Measurements from ENCODE around the gene EXOC6B.

The EXOC6B gene

GRCh38 chr2:72821118-72821517, 4.7 kb downstream of the EXOC6B start:
- ATAC-seq (replicated peaks), result no peak
- Mint-ChIP-seq H3K4me3 (no peak overlapping the region), H3K4me1 (peaks cover 21 to 31% of the 10 kb centered on the region in 2 donors)

GRCh38 chr2:72819501-72819900, 6.3 kb downstream of the EXOC6B start:
- DNase-seq (no peak), ATAC-seq (replicated peaks) (no peak)
- Mint-ChIP-seq H3K4me3 (no peak overlapping the region), H3K4me1 (peaks cover 10 to 20% of the 10 kb centered on the region in 2 donors), H3K27ac (no peak overlapping the region), H3K36me3 (peaks cover 4 to 9% of the 10 kb centered on the region in 2 donors), H3K9me3 (peaks cover 0 to 2% of the 10 kb centered on the region in 2 donors), H3K27me3 (no peaks in the 10 kb centered on the region)

More at GRCh38 chr2:72821118-72821517, 4.7 kb downstream of the EXOC6B start:
- no peak for DNase-seq
- peaks cover 0 to 2% of the 10 kb centered on the region in 2 donors for H3K9me3 Mint-ChIP-seq
- peaks cover 2 to 4% of the 10 kb centered on the region in 2 donors for H3K27me3 Mint-ChIP-seq
- H3K36me3 Mint-ChIP-seq, result peaks cover 8 to 10% of the 10 kb centered on the region in 2 donors
- H3K27ac Mint-ChIP-seq, result no peak overlapping the region

DNA sequence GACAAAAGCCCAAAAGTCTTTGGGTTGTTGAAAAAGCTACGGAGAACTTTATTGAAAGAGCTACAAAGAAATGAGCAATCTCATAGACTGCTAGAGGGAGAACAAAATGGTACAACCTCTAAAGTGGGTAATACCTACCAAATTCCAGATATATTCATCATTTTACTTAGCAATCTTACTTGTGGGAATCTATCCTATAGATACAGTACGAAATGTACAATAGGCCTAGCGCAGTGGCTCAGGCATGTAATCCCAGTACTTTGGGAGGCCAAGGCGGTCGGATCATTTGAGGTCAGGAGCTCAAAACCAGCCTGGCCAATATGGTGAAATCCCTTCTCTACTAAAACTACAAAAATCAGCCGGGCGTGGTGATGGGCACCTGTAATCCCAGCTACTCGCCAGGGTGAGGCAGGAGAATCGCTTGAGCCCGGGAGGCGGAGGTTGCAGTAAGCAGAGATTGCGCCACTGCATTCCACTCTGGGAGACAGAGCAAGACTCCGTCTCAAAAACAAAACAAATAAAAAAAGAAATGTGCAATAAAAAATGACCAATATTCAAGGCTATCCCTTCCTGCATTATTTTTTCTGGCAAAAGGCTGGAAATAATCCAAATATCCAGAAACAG, 10.1 kb downstream of the EXOC6B start:
- H3K9me3 Mint-ChIP-seq, result no peaks in the 10 kb centered on the region
- DNase-seq, result no peak

GRCh38 chr2:72813841-72814240, 12.0 kb downstream of the EXOC6B start:
- DNase-seq (no peak), ATAC-seq (replicated peaks) (no peak)
- Mint-ChIP-seq H3K4me3 (no peak overlapping the region), H3K36me3 (peaks cover 17% of the 10 kb centered on the region in 2 donors), H3K27ac (no peak overlapping the region), H3K9me3 (peaks cover 8 to 11% of the 10 kb centered on the region in 2 donors), H3K4me1 (no peaks in the 10 kb centered on the region), H3K27me3 (no peaks in the 10 kb centered on the region)

More for the DNA sequence above, 10.1 kb downstream of the EXOC6B start:
- Mint-ChIP-seq H3K27me3 (no peaks in the 10 kb centered on the region), H3K36me3 (peaks cover 0 to 4% of the 10 kb centered on the region in 2 donors), H3K4me1 (no peaks in the 10 kb centered on the region), H3K27ac (no peak overlapping the region), H3K4me3 (no peak overlapping the region)
- no peak for ATAC-seq (replicated peaks)

DNA sequence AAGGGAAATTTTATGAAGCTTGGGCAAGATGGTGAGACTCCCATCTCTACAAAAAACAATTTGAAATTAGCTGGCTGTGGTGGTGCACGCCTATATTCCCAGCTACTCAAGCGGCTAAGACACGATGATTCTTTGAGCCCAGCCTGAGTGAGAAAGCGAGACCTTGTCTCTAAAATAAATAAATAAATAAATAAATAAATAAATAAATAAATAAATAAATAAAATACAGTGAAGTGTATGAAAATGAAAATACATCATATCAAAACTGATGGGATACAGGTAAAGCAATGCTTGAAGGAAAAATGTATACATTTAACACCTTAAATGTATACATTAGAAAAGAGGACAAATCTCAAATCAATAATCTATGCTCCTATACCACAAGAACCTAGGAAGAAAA, 15.7 kb downstream of the EXOC6B start:
- no peaks in the 10 kb centered on the region for H3K27me3 Mint-ChIP-seq
- H3K9me3 Mint-ChIP-seq, result peaks cover 13 to 14% of the 10 kb centered on the region in 2 donors
- no peak overlapping the region for H3K27ac Mint-ChIP-seq
- DNase-seq, result no peak
- H3K36me3 Mint-ChIP-seq, result peaks cover 18 to 29% of the 10 kb centered on the region in 2 donors
- ATAC-seq (replicated peaks), result no peak
- H3K4me3 Mint-ChIP-seq, result no peak overlapping the region
- no peaks in the 10 kb centered on the region for H3K4me1 Mint-ChIP-seq

GRCh38 chr2:72809095-72809494, 16.7 kb downstream of the EXOC6B start:
- ATAC-seq (replicated peaks) (no peak), DNase-seq (no peak)
- H3K27ac Mint-ChIP-seq, result no peak overlapping the region
- no peak overlapping the region for H3K4me3 Mint-ChIP-seq
- H3K4me1 Mint-ChIP-seq, result no peaks in the 10 kb centered on the region
- H3K9me3 Mint-ChIP-seq, result peaks cover 13 to 14% of the 10 kb centered on the region in 2 donors
- H3K27me3 Mint-ChIP-seq, result no peaks in the 10 kb centered on the region
- H3K36me3 Mint-ChIP-seq, result peaks cover 18 to 29% of the 10 kb centered on the region in 2 donors

- Mint-ChIP-seq H3K27ac (no peak overlapping the region), H3K4me3 (no peak overlapping the region), H3K9me3 (peaks cover 13 to 14% of the 10 kb centered on the region in 2 donors), H3K36me3 (peaks cover 18 to 29% of the 10 kb centered on the region in 2 donors), H3K27me3 (no peaks in the 10 kb centered on the region), H3K4me1 (no peaks in the 10 kb centered on the region)
- DNase-seq (no peak), ATAC-seq (replicated peaks) (no peak)
These were observed 19.4 kb downstream of the EXOC6B start for GRCh38 chr2:72806280-72806945.

GRCh38 chr2:72803626-72804320, 22.1 kb downstream of the EXOC6B start:
- Mint-ChIP-seq H3K4me3 (no peak overlapping the region), H3K36me3 (peaks cover 4 to 10% of the 10 kb centered on the region in 2 donors), H3K27ac (no peak overlapping the region), H3K4me1 (no peaks in the 10 kb centered on the region), H3K27me3 (no peaks in the 10 kb centered on the region), H3K9me3 (peaks cover under 1 to 6% of the 10 kb centered on the region in 2 donors)
- DNase-seq (no peak), ATAC-seq (replicated peaks) (no peak)

DNA sequence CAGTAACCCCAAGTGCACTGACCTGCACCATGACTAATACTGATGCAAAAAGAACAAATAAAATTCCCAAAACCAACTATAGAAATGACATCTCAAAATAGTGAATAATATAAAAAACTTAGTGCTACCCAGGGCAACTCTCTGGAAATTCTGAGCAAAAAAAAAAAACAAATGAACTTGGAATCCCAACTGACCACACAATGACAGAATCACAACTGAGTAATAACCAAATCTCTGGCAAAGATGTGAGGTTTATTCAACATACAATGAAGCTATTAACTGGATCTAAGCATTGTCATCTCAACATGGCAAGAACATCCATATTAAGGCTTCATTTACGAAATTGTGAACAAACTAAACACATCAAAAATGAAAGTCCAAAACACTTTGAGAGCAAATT, 22.7 kb downstream of the EXOC6B start:
- ATAC-seq (replicated peaks) (no peak), DNase-seq (no peak)
- Mint-ChIP-seq H3K4me1 (no peaks in the 10 kb centered on the region), H3K27ac (no peak overlapping the region), H3K27me3 (no peaks in the 10 kb centered on the region), H3K4me3 (no peak overlapping the region), H3K9me3 (peaks cover 0 to 4% of the 10 kb centered on the region in 2 donors), H3K36me3 (peaks cover 3 to 7% of the 10 kb centered on the region in 2 donors)

GRCh38 chr2:72800492-72800891, 25.3 kb downstream of the EXOC6B start:
- Mint-ChIP-seq H3K4me1 (no peaks in the 10 kb centered on the region), H3K27ac (no peak overlapping the region), H3K4me3 (no peak overlapping the region), H3K36me3 (peaks cover 0 to 2% of the 10 kb centered on the region in 2 donors), H3K27me3 (no peaks in the 10 kb centered on the region), H3K9me3 (no peaks in the 10 kb centered on the region)
- ATAC-seq (replicated peaks), result no peak
- DNase-seq, result no peak

- no peaks in the 10 kb centered on the region for H3K9me3 Mint-ChIP-seq
These were observed 28.1 kb downstream of the EXOC6B start for GRCh38 chr2:72797740-72798139.

GRCh38 chr2:72796766-72797165, 29.1 kb downstream of the EXOC6B start:
- ATAC-seq (replicated peaks) (no peak), DNase-seq (no peak)
- H3K27ac Mint-ChIP-seq, result no peak overlapping the region
- no peaks in the 10 kb centered on the region for H3K27me3 Mint-ChIP-seq
- H3K4me3 Mint-ChIP-seq, result no peak overlapping the region
- peaks cover 0 to 2% of the 10 kb centered on the region in 2 donors for H3K36me3 Mint-ChIP-seq
- H3K4me1 Mint-ChIP-seq, result peaks cover 3 to 7% of the 10 kb centered on the region in 2 donors
- H3K9me3 Mint-ChIP-seq, result no peaks in the 10 kb centered on the region

More at GRCh38 chr2:72797740-72798139, 28.1 kb downstream of the EXOC6B start:
- ATAC-seq (replicated peaks), result no peak
- peaks cover 0 to 2% of the 10 kb centered on the region in 2 donors for H3K36me3 Mint-ChIP-seq
- H3K4me1 Mint-ChIP-seq, result peaks cover 3 to 7% of the 10 kb centered on the region in 2 donors
- H3K27me3 Mint-ChIP-seq, result no peaks in the 10 kb centered on the region
- H3K4me3 Mint-ChIP-seq, result no peak overlapping the region
- DNase-seq, result no peak
- no peak overlapping the region for H3K27ac Mint-ChIP-seq

DNA sequence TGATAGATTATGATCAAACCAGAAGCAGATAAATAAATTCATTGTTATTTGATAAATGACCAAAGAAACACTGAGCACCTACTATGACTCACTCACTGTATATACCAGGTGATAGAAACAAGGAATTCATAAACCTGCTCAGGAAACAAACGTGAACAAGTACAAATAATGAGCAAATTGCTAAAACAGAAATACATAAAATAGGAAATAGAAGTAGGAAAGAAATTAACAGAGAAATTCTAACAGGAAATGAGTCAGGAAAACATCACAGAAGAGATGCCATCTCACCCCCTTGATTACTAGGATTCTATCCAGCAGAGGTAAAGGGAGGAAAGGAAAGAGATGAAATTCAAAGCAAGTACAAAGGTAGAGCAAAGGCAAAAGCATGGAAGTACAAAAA, 31.3 kb downstream of the EXOC6B start:
- H3K36me3 Mint-ChIP-seq, result peaks cover 0 to 2% of the 10 kb centered on the region in 2 donors
- no peak overlapping the region for H3K27ac Mint-ChIP-seq
- H3K9me3 Mint-ChIP-seq, result no peaks in the 10 kb centered on the region
- no peaks in the 10 kb centered on the region for H3K27me3 Mint-ChIP-seq
- ATAC-seq (replicated peaks) (no peak), DNase-seq (no peak)
- peaks cover 3 to 7% of the 10 kb centered on the region in 2 donors for H3K4me1 Mint-ChIP-seq
- no peak overlapping the region for H3K4me3 Mint-ChIP-seq

DNA sequence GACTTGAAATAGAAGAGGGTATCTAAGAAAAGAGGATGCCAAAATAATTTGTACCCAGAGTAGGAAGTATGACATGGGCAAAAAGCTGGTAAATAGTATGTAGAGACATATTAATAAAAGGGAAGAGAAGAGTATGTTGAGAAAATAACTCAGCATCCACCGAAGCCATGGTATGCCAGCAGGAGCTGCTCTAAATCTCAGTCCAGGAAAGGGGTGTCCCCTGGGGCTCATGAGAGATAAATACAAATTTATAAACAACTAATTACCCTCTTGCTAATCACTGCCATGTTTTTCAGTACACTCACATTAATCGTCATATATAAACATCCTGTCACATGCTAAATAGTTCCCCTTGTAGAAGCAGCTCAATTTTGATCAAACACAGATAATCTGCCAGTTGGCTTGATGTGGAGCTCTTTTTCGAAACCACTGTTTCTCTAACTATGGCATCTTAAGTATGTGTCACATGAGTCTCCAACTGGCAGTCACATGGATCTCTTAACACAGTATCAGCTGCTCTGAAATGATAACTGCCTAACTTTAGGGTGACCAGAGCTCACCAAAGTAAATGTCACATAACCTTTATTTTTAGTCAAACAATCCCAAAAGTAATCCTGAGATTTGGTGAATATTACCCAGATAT, 31.9 kb downstream of the EXOC6B start:
- no peak for ATAC-seq (replicated peaks)

More for the DNA sequence above, 31.9 kb downstream of the EXOC6B start:
- Mint-ChIP-seq H3K9me3 (no peaks in the 10 kb centered on the region), H3K27me3 (no peaks in the 10 kb centered on the region), H3K4me1 (peaks cover 3 to 7% of the 10 kb centered on the region in 2 donors), H3K4me3 (no peak overlapping the region), H3K36me3 (peaks cover 0 to 2% of the 10 kb centered on the region in 2 donors), H3K27ac (no peak overlapping the region)
- no peak for DNase-seq
